Fibroblast of villous mesenchyme (primary cell): ENCODE data around the gene INTS6L. TPM values are rescaled to one million over a fixed set of nuclear protein-coding genes. Genes with fewer than 3 reads are reported as not detected.
"Not testable (repeated sequence)": the region's sequence is repeated elsewhere in the genome, so short reads cannot be mapped to it uniquely, and the experiment has no call there.

Experiments used
- DNase-seq: peaks from one replicate; pipeline ENCODE4 v3.0.0-alpha.2; 2010; ENCODE audit warnings: low read depth
- H3K4me3 ChIP-seq: 2 replicates; pipeline ENCODE4 v1.5.1; 2011; ENCODE audit warnings: low read depth, mild to moderate bottlenecking, low read length
- CTCF ChIP-seq: IDR thresholded peaks from 2 replicates; pipeline ENCODE4 v1.5.1; 2012; ENCODE audit warnings: low read depth, mild to moderate bottlenecking, low read length; ENCODE audit not compliant: insufficient read depth
- total RNA-seq: library from RNA; depleted of rRNA; stranded (reverse); fragments of >200 nt; gene quantifications from 2 replicates; pipeline ENCODE4 v1.2.3, GENCODE V29; 2012

The INTS6L gene
- total RNA-seq, 1 donor: 8.2 TPM

GRCh38 chrX:135591871-135592270, 71.4 kb downstream of the INTS6L start:
- H3K4me3 ChIP-seq: no peak overlapping the region
- TF ChIP-seq CTCF: no peak
- DNase-seq: no peak

GRCh38 chrX:135594049-135594448, 73.6 kb downstream of the INTS6L start:
- H3K4me3 ChIP-seq, DNase-seq: not testable (repeated sequence)

GRCh38 chrX:135594453-135594852, 74.0 kb downstream of the INTS6L start:
- not testable (repeated sequence) for DNase-seq, H3K4me3 ChIP-seq

- no peak for DNase-seq
- no peak for TF ChIP-seq CTCF
- no peak overlapping the region for H3K4me3 ChIP-seq
Observed at GRCh38 chrX:135595543-135595942, 75.1 kb downstream of the INTS6L start.

GRCh38 chrX:135596495-135596894, 76.0 kb downstream of the INTS6L start:
- H3K4me3 ChIP-seq: no peak overlapping the region
- DNase-seq: peak; percentile 26
- TF ChIP-seq CTCF: peak; percentile 68

- TF ChIP-seq CTCF: no peak
- H3K4me3 ChIP-seq: no peak overlapping the region
- DNase-seq: no peak
Observed at GRCh38 chrX:135605906-135606305, 85.4 kb downstream of the INTS6L start.

GRCh38 chrX:135624408-135625204, 104.1 kb downstream of the INTS6L start:
- H3K4me3 ChIP-seq, DNase-seq: not testable (repeated sequence)

- H3K4me3 ChIP-seq: no peak overlapping the region
- DNase-seq: peak; percentile 6
- TF ChIP-seq CTCF: no peak
Observed at GRCh38 chrX:135625995-135626394, 105.5 kb downstream of the INTS6L start.
